GM04504 (cell line): ENCODE measurements around the gene SLC35A2.
"Not testable (repeated sequence)": the region's sequence is repeated elsewhere in the genome, so short reads cannot be mapped to it uniquely, and the experiment has no call there.

Source experiments
- DNase-seq: peaks from one replicate; pipeline ENCODE4 v3.0.0-alpha.2; 2012; ENCODE audit warnings: low read depth

SLC35A2 gene

GRCh38 chrX:48902776-48903175, 8.7 kb downstream of the SLC35A2 start:
- DNase-seq = no peak

- DNase-seq = no peak
Observed at GRCh38 chrX:48902135-48902534, 9.3 kb downstream of the SLC35A2 start.

GRCh38 chrX:48901069-48901468, 10.4 kb downstream of the SLC35A2 start:
- no peak for DNase-seq

GRCh38 chrX:48899078-48899410, 12.4 kb downstream of the SLC35A2 start:
- no peak for DNase-seq

GRCh38 chrX:48897625-48898306, 13.7 kb downstream of the SLC35A2 start, which contains the start of the genes PQBP1 and TIMM17B:
Gene PQBP1, plus strand, starts transcription at chrX:48897930. Its CDS starts 580 bp downstream, at chrX:48898510.
Gene TIMM17B, minus strand, starts transcription at chrX:48897768. Its CDS starts 19 bp downstream, at chrX:48897749.
- peak; percentile 91 for DNase-seq

GRCh38 chrX:48897157-48897624, 14.3 kb downstream of the SLC35A2 start:
- no peak for DNase-seq

GRCh38 chrX:48896611-48897011, 14.8 kb downstream of the SLC35A2 start:
- DNase-seq = no peak

GRCh38 chrX:48894891-48895290, 16.6 kb downstream of the SLC35A2 start:
- DNase-seq = no peak

GRCh38 chrX:48893556-48894348, 17.7 kb downstream of the SLC35A2 start:
- no peak for DNase-seq

- DNase-seq = no peak
Observed at GRCh38 chrX:48892896-48893295, 18.6 kb downstream of the SLC35A2 start.

GRCh38 chrX:48891402-48892288, 19.8 kb downstream of the SLC35A2 start:
- DNase-seq = peak; percentile 63

- no peak for DNase-seq
Observed at GRCh38 chrX:48890934-48891401, 20.5 kb downstream of the SLC35A2 start.

- no peak for DNase-seq
Observed at GRCh38 chrX:48890296-48890925, 21.0 kb downstream of the SLC35A2 start.

GRCh38 chrX:48886586-48886985, 24.9 kb downstream of the SLC35A2 start:
- DNase-seq = not testable (repeated sequence)

- DNase-seq = no peak
Observed at GRCh38 chrX:48883729-48884128, 27.7 kb downstream of the SLC35A2 start.

GRCh38 chrX:48876944-48877343, 34.5 kb downstream of the SLC35A2 start:
- not testable (repeated sequence) for DNase-seq

GRCh38 chrX:48872017-48872416, 39.4 kb downstream of the SLC35A2 start:
- not testable (repeated sequence) for DNase-seq

- DNase-seq = no peak
Observed at GRCh38 chrX:48864210-48864609, 47.2 kb downstream of the SLC35A2 start.

- no peak for DNase-seq
Observed at GRCh38 chrX:48854898-48855297, 56.5 kb downstream of the SLC35A2 start.

- DNase-seq = not testable (repeated sequence)
Observed at GRCh38 chrX:48854121-48854804, 57.2 kb downstream of the SLC35A2 start.

- not testable (repeated sequence) for DNase-seq
Observed at GRCh38 chrX:48853494-48853893, 58.0 kb downstream of the SLC35A2 start.
